ENCODE measurements around the gene STAMBP. TPM values are rescaled to one million over a fixed set of nuclear protein-coding genes. Genes with fewer than 3 reads are reported as not detected.

The STAMBP gene
- total and polyA plus RNA-seq, 4 donors: 10.2 to 27.1 (median 15.9) TPM

DNA sequence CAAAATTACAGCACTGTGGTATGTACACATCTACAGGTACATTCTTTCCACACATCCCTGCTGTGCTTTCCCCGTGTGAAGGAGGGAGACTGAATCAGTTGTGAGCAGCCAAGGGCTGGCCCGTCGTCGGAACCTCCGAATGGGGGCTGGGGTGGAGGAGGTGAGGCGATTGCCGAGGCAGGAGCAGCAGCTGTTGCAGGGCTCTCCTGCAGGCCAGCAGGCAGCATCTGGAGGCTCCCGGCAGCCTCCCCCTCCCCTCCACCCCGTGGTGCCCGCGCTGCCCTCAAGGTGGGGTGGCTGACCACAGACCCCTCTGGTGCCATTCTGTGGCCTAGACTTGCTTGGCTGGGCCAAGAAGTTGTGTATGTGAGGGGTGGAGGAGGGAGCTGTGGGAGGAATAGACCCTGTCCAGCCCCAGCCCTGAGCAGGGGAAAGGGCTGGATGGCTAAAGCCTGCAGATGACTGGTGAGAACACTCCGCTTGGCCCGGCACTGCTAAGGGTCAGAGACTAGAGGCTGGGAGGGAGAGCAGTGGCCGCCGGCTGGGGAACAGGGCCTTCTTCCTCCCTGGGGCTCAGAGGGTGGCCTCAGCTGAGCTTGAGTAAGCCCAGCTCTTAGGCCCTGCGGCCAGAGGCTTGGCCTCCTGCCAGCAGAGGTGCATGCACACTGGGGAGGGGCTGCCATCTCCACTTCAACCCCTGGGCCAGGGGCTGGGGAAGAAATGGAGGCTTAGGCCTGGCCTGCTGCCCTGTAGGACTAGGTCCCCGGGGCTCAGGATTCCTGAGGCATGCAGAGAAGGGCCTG, 7.6 kb downstream of the STAMBP start:
- WGBS: 95% methylated on average over 17 of the region's 17 CpGs
- peaks cover 4 to 10% (median 6%) of the 10 kb centered on the region in 4 donors for H3K36me3 ChIP-seq (ENCODE audit: control insufficient read depth in 4 of 4, insufficient read depth in 3 of 4, low read depth in 1 of 4, low read length in 3 of 4)
- no peaks in the 10 kb centered on the region for H3K9me3 ChIP-seq (ENCODE audit: control insufficient read depth in 4 of 4, low read length in 3 of 4)
- peaks cover 0 to 5% (median under 1%) of the 10 kb centered on the region in 4 donors for H3K4me1 ChIP-seq (ENCODE audit: control insufficient read depth in 4 of 4, insufficient read depth in 4 of 4, low read length in 3 of 4)
- H3K27me3 ChIP-seq (ENCODE audit: control insufficient read depth in 4 of 4, insufficient read depth in 4 of 4, low read length in 3 of 4): no peaks in the 10 kb centered on the region
- no peak overlapping the region for H3K9ac ChIP-seq (ENCODE audit: low read depth in 1 of 2, low read length in 2 of 2)
- H3K4me3 ChIP-seq (ENCODE audit: low read depth in 1 of 3, low read length in 3 of 3): no peak overlapping the region
- no peak for DNase-seq (ENCODE audit: low spot score)
- H3K27ac ChIP-seq (ENCODE audit: low read depth in 1 of 2, low read length in 2 of 2): no peak overlapping the region
- TF ChIP-seq, protein P1, sequence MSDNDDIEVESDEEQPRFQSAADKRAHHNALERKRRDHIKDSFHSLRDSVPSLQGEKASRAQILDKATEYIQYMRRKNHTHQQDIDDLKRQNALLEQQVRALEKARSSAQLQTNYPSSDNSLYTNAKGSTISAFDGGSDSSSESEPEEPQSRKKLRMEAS (IDR thresholded peaks at IDR 0.05): no peak
- TF ChIP-seq YY1 (IDR thresholded peaks at IDR 0.05) (no peak), RXRA (IDR thresholded peaks at IDR 0.05) (no peak), JUND (IDR thresholded peaks at IDR 0.05) (no peak), GABPA (IDR thresholded peaks at IDR 0.05 in 1 of 2, conservative IDR thresholded peaks at IDR 0.05 in 1 of 2) (no peak), SP1 (IDR thresholded peaks at IDR 0.05) (no peak), HNF4G (IDR thresholded peaks at IDR 0.05) (no peak), RAD21 (IDR thresholded peaks at IDR 0.05) (no peak)
- TF ChIP-seq, protein P2, sequence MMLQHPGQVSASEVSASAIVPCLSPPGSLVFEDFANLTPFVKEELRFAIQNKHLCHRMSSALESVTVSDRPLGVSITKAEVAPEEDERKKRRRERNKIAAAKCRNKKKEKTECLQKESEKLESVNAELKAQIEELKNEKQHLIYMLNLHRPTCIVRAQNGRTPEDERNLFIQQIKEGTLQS (IDR thresholded peaks at IDR 0.05): no peak
- TF ChIP-seq, protein P3, sequence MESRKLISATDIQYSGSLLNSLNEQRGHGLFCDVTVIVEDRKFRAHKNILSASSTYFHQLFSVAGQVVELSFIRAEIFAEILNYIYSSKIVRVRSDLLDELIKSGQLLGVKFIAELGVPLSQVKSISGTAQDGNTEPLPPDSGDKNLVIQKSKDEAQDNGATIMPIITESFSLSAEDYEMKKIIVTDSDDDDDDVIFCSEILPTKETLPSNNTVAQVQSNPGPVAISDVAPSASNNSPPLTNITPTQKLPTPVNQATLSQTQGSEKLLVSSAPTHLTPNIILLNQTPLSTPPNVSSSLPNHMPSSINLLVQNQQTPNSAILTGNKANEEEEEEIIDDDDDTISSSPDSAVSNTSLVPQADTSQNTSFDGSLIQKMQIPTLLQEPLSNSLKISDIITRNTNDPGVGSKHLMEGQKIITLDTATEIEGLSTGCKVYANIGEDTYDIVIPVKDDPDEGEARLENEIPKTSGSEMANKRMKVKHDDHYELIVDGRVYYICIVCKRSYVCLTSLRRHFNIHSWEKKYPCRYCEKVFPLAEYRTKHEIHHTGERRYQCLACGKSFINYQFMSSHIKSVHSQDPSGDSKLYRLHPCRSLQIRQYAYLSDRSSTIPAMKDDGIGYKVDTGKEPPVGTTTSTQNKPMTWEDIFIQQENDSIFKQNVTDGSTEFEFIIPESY (IDR thresholded peaks at IDR 0.05): no peak

- WGBS: 90% methylated on average over 4 of the region's 4 CpGs
- peaks cover 0 to 10% (median 5%) of the 10 kb centered on the region in 4 donors for H3K36me3 ChIP-seq (ENCODE audit: control insufficient read depth in 4 of 4, insufficient read depth in 3 of 4, low read depth in 1 of 4, low read length in 3 of 4)
- no peak for DNase-seq (ENCODE audit: low spot score)
- no peak overlapping the region for H3K4me3 ChIP-seq (ENCODE audit: low read depth in 1 of 3, low read length in 3 of 3)
- peaks cover 0 to 9% (median 3%) of the 10 kb centered on the region in 4 donors for H3K4me1 ChIP-seq (ENCODE audit: control insufficient read depth in 4 of 4, insufficient read depth in 4 of 4, low read length in 3 of 4)
- no peak overlapping the region for H3K27ac ChIP-seq (ENCODE audit: low read depth in 1 of 2, low read length in 2 of 2)
- no peak overlapping the region for H3K9ac ChIP-seq (ENCODE audit: low read depth in 1 of 2, low read length in 2 of 2)
- no peak for TF ChIP-seq RAD21 (IDR thresholded peaks at IDR 0.05)
- TF ChIP-seq, protein P4, sequence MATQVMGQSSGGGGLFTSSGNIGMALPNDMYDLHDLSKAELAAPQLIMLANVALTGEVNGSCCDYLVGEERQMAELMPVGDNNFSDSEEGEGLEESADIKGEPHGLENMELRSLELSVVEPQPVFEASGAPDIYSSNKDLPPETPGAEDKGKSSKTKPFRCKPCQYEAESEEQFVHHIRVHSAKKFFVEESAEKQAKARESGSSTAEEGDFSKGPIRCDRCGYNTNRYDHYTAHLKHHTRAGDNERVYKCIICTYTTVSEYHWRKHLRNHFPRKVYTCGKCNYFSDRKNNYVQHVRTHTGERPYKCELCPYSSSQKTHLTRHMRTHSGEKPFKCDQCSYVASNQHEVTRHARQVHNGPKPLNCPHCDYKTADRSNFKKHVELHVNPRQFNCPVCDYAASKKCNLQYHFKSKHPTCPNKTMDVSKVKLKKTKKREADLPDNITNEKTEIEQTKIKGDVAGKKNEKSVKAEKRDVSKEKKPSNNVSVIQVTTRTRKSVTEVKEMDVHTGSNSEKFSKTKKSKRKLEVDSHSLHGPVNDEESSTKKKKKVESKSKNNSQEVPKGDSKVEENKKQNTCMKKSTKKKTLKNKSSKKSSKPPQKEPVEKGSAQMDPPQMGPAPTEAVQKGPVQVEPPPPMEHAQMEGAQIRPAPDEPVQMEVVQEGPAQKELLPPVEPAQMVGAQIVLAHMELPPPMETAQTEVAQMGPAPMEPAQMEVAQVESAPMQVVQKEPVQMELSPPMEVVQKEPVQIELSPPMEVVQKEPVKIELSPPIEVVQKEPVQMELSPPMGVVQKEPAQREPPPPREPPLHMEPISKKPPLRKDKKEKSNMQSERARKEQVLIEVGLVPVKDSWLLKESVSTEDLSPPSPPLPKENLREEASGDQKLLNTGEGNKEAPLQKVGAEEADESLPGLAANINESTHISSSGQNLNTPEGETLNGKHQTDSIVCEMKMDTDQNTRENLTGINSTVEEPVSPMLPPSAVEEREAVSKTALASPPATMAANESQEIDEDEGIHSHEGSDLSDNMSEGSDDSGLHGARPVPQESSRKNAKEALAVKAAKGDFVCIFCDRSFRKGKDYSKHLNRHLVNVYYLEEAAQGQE (IDR thresholded peaks at IDR 0.05): no peak
- no peak for TF ChIP-seq EGR1 (IDR thresholded peaks at IDR 0.05; ENCODE audit: low read depth in 2 of 2)
- TF ChIP-seq HNF4G (IDR thresholded peaks at IDR 0.05): no peak
- TF ChIP-seq, protein P2 (IDR thresholded peaks at IDR 0.05): no peak
- no peak for TF ChIP-seq NR2F2 (IDR thresholded peaks at IDR 0.05)
- TF ChIP-seq, protein P5, sequence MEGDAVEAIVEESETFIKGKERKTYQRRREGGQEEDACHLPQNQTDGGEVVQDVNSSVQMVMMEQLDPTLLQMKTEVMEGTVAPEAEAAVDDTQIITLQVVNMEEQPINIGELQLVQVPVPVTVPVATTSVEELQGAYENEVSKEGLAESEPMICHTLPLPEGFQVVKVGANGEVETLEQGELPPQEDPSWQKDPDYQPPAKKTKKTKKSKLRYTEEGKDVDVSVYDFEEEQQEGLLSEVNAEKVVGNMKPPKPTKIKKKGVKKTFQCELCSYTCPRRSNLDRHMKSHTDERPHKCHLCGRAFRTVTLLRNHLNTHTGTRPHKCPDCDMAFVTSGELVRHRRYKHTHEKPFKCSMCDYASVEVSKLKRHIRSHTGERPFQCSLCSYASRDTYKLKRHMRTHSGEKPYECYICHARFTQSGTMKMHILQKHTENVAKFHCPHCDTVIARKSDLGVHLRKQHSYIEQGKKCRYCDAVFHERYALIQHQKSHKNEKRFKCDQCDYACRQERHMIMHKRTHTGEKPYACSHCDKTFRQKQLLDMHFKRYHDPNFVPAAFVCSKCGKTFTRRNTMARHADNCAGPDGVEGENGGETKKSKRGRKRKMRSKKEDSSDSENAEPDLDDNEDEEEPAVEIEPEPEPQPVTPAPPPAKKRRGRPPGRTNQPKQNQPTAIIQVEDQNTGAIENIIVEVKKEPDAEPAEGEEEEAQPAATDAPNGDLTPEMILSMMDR (IDR thresholded peaks at IDR 0.05; ENCODE audit: low read depth, low read length, missing input control): no peak
- TF ChIP-seq HNF4A (conservative IDR thresholded peaks at IDR 0.05): no peak
- TF ChIP-seq JUND (IDR thresholded peaks at IDR 0.05): no peak
- TF ChIP-seq, protein P3 (IDR thresholded peaks at IDR 0.05): no peak
- no peak for TF ChIP-seq FOXA2 (IDR thresholded peaks at IDR 0.05)
- no peak for TF ChIP-seq FOXA1 (IDR thresholded peaks at IDR 0.05)
- TF ChIP-seq RXRA (IDR thresholded peaks at IDR 0.05): no peak
- no peak for TF ChIP-seq TAF1 (conservative IDR thresholded peaks at IDR 0.05)
- TF ChIP-seq YY1 (IDR thresholded peaks at IDR 0.05): no peak
- H3K27me3 ChIP-seq (ENCODE audit: control insufficient read depth in 4 of 4, insufficient read depth in 4 of 4, low read length in 3 of 4): no peaks in the 10 kb centered on the region
- no peaks in the 10 kb centered on the region for H3K9me3 ChIP-seq (ENCODE audit: control insufficient read depth in 4 of 4, low read length in 3 of 4)
Observed at GRCh38 chr2:73837847-73838585, 9.3 kb downstream of the STAMBP start.
